Activated CD4-positive, CD25-positive, alpha-beta regulatory T cell treated with anti-CD3 and anti-CD28 coated beads, Interleukin-2, amount 50 U/mL, for 24 hours (primary cell): ENCODE results near the gene SLC39A7.
A peak's percentile ranks its signal among the peaks of the same experiment; 100 is the strongest.

Experiments used
- ATAC-seq, 2 donors: fragments of 150-1000 bp; cut with Tn5 transposase; one replicate each; pipeline ENCODE4 v1.10.0; 2021; ENCODE audit warnings: mild to moderate bottlenecking in 1 of 2, moderate library complexity in 1 of 2

Gene SLC39A7

GRCh38 chr6:33243476-33243875 lies 42.8 kb downstream of the SLC39A7 start:
- ATAC-seq = no peak

GRCh38 chr6:33247977-33248642 lies 47.4 kb downstream of the SLC39A7 start:
- ATAC-seq = peak; percentile 32 to 45

- peak; percentile 3 to 6 for ATAC-seq
Measured at GRCh38 chr6:33248643-33248931, 47.9 kb downstream of the SLC39A7 start.

- peak; percentile 93 to 95 for ATAC-seq
Measured at GRCh38 chr6:33248932-33249731, 48.5 kb downstream of the SLC39A7 start.

GRCh38 chr6:33249732-33250630 lies 49.3 kb downstream of the SLC39A7 start:
- no peak for ATAC-seq

GRCh38 chr6:33250731-33251130 lies 50.1 kb downstream of the SLC39A7 start:
- no peak for ATAC-seq

- no peak for ATAC-seq
Measured at GRCh38 chr6:33251395-33252012, 50.8 kb downstream of the SLC39A7 start.

- ATAC-seq = no peak
Measured at GRCh38 chr6:33252759-33253158, 52.1 kb downstream of the SLC39A7 start.
